UCSD-AML1 (cell line): ENCODE results near the gene LIMCH1.
"Not testable (repeated sequence)": the region's sequence is repeated elsewhere in the genome, so short reads cannot be mapped to it uniquely, and the experiment has no call there.

Source experiments
- DNase-seq: peaks from one replicate; lab custom pipeline; 2025; ENCODE audit not compliant: unreplicated experiment; lab: John Stamatoyannopoulos, UW

LIMCH1 gene, protein sequence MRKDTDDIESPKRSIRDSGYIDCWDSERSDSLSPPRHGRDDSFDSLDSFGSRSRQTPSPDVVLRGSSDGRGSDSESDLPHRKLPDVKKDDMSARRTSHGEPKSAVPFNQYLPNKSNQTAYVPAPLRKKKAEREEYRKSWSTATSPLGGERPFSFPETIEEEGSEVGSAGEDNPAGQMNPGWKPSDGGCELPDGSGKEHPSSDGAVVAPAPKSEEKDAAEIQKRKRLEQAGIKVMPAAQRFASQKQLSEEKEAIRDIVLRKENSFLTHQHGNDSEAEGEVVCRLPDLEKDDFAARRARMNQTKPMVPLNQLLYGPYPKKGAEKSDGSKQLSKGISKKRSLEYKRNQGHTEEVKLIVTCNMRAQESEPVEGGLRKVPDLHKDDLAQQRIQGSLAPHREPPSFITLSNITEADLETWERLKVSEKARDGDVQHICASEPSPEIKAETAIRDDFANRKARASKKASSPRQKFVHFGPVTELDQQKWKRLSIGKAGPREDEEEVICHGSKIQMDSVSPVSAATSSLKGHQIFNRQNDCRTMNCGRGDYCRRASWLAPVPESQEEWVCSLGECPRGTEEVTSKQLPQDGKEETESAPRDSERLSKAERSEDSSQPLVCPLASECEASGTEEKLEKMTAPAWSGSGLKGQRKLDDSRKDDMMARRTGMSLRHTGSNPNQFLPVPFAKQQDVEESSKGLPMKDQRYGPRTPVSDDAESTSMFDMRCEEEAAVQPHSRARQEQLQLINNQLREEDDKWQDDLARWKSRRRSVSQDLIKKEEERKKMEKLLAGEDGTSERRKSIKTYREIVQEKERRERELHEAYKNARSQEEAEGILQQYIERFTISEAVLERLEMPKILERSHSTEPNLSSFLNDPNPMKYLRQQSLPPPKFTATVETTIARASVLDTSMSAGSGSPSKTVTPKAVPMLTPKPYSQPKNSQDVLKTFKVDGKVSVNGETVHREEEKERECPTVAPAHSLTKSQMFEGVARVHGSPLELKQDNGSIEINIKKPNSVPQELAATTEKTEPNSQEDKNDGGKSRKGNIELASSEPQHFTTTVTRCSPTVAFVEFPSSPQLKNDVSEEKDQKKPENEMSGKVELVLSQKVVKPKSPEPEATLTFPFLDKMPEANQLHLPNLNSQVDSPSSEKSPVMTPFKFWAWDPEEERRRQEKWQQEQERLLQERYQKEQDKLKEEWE (N-terminal part only)

DNA sequence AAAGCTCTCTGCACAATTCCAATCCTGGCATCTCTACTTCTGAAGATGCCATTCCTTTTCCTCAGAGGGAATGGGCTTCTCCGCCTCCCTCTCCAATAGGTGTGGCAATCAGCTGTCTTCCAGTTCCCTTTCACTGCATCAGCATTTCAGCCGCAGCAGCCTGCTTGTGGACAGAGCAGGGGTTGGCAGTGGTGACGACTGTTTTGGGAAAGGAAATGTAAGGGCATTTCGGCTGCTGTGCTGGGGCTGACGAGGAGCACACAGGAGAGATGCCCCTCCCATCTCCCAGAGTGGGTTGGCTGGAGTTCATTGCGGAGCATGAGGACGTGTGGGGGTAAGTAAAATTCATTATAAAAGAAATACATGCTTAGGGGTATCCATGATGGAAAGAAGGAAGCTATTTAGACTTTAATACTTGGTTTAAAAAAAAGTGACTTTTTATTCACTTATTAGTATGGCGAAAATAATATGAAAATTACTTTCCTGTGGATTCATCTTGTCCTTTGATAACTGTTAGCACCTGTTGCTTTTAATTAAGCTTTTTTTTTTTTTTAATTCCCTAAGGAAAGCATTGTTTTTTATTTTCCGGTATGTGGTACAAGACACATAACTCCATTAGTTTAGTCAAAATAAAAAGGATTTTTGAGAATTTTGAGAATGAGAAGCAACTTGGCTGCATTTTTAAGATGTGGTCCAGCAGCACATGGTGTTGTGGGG is at the start of gene LIMCH1:
Gene LIMCH1, plus strand, starts transcription at position 141 of the 717 bp plus-strand sequence. CDS start 67,839 bp downstream, outside the sequence.
- no peak for DNase-seq

DNA sequence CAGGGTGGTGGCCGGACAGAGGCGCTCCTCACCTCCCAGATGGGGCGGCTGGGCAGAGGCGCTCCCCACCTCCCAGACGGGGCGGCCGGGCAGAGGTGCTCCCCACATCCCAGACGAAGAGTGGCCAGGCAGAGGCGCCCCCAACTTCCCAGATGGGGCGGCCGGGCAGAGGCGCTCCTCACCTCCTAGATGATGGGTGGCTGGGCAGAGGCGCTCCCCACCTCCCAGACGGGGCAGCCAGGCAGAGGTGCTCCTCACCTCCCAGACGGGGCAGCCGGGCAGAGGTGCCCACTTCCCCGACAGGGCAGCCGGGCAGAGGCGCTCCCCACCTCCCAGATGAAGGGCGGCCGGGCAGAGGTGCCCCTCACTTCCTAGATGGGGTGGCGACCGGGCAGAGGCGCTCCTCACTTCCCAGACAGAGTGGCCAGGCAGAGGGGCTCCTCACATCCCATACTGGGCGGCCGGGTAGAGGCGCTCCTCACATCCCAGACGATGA is 46.8 kb upstream of the LIMCH1 start:
- not testable (repeated sequence) for DNase-seq

DNA sequence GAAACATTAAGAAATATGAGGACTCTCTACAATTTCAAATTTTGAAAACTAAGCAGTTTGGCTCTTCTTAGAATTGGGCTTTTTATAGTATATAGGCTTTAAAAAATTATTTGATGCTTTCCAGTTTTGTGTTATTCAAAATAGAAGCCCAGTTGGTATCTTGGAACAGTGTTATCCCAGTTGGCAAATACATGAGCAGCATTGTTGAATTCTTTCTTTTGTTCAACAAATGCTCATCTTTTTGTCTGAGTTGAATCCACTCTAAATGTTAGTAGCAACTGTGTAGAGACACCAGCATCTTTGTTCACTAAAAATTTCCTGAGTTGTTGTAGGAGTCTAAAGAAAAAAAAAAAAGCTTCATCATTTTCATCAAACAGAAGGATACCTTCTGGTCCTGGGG is 41.0 kb upstream of the LIMCH1 start:
- no peak for DNase-seq

DNA sequence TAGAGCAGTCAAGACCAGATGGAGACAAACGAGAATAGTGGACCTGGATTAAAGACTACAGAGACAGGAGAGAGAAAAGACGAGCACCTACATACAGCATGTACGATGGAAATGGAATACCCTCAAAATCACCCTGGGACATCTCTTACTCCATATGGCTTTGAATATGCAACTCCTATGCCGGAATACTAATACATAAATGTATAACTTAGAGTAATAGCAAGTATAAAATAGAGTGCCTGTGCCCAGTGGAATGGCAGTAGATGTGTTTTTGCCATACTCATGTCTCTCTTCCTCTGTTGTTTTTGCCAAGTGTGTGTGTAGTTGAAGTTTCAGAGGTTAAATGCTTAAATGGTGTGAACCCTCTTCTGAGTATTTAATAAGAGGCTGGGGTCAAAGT is 39.8 kb upstream of the LIMCH1 start:
- no peak for DNase-seq

DNA sequence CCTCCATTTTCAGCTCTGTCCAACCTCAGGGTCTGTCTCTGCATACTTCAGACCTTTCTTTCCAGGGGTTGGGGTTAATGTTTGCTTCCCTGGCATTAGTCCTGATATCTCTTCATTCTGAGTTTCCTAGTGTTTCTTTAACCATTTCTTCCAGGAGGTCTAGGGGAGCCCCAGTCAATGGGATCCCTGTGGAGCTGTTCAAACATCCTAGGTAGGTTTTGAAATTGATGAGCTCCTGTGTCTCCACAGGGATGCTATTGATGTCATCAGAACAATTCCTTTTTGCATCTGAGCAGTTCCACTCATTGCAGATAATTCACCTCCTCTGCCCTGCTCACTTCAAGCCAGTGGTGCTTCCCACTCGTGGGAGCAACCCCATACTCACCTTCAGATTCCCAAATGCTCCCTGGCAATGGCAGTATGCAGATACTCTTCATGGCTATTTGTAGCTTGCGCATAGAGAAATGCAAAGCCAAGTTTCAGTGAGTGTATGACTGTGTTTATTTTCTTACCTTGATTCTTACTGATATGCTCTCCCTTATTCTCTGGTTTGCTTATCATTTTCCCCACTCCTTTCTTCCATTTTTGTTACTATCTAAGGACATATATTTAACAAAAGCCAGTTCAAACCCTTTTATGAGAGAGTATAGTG is 33.7 kb upstream of the LIMCH1 start:
- DNase-seq: no peak

DNA sequence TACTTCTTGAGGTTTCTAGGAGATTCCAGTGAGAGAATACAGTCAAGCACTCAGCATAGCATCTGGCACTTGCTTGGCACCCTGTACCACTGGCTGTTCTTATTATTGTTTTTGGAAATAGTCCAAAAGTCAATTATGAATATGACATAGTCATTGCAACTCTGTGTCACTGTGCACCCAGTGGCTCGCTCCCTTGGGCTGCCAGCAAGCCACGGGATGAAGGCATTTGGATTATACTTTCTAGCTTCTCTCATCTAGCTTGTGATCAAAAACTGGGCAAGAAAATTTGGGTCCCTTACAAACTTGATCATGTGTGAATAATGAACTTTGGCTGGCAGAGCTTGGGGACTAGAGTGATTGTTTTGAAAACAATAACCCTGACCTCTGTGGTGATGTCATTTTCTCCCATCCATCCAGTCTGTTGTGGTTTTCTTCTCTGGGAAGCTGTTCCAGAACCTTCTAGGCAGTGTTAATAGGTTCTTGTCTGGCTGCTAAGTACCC is 32.7 kb upstream of the LIMCH1 start:
- DNase-seq: no peak

DNA sequence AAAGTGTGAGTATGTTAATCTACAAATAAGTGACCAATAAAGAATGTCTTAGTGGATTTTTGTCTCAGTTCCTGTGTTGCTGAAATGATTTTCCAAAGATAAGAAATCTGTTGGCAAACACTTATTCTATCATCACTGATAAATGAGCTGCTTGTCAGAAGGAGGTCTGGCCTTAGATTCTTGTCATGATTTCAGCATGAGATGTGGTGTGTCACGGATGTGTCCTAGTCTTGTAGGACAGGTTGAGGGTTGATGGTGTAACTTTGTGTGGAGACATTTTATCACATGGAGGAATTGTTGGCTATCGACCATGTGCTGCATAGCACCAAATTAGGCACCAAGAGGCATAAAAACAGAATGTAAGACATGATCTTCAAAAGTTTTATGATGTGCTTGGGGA is 31.8 kb upstream of the LIMCH1 start:
- DNase-seq: no peak

DNA sequence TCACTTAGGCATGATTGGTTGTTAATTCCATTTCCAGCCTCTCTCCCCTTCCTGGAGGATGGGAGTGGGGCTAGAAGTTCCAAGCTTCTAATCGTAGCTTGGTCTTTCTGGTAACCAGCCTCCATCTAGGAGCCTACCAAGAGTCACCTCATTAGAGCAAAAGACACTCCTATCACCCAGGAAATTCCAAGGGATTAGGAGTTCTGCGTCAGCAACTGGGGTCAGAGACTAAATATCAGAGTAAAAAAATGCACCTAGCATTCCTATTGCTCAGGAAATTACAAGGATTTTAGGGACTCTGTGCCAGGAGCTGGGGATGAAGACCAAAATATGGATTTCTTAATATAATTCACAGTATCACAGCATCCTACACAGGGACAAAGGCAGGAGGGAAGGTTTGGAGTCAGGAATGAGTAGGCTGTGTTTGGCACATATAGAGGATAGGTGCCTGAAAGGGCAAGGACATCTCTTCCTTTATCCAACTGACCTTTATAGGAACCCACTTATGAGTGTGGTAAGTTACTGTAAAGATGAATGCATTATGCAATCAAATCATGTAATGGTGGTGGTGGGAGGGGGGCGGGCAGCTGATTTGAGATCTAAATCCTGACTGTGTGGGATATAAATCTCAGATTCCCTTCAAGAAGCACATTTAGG is 30.5 kb upstream of the LIMCH1 start:
- no peak for DNase-seq

DNA sequence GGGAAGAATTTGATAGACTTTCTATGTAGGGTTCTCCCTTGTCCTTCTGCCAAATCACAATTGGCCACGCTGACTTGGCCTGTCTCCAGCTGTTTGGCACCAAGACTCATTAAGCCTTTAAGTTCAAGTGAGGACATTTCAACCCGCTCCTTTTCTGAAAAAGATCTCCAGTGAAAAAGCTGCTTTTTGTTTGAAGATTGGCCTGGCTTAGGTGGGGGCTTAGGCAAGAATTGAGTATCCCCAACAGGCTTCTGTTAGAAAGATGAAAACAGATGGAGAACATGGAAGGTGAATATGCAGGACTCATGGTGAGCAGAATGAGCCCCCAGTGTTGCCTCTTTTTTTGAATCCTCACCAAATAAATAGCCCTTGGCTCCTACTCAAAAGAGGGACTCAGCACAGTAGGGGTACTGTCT is 28.5 kb upstream of the LIMCH1 start:
- DNase-seq: no peak

DNA sequence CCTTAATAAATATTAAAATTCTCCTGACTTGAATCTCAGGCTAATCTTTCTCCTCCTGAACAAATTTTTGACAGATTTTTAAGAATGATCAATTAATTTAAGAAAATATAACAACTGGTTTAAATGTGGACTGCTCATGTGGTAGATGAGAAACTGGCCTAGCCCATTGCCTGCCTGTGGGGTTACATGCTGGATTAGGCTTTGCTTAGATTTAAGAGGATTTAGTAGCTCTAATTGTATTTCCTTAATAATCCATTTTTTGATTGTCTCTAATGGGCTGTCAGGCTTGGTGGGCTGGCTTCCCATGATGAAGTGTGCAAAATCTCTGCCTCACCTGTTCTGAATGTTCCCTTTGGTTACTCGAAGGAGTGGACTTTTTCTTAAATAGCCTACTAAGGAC is 27.8 kb upstream of the LIMCH1 start:
- DNase-seq: no peak

DNA sequence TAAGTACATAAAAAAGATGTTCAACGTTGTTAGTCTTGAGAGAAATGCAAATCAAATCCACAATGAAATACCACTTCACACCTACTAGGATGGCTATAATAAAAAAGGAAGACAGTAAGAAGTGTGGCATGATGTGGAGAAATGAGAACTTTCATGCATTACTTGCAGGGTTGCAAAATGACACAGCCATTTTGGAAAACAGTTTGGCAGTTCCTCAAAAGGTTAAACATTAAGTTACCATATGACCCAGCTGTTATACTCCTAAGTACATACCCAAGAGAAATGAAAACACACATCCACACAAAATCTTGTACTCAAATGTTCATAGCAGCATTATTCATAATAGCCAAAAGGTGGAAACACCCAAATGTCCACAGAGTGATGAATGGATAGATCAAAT is 25.8 kb upstream of the LIMCH1 start:
- DNase-seq: no peak

DNA sequence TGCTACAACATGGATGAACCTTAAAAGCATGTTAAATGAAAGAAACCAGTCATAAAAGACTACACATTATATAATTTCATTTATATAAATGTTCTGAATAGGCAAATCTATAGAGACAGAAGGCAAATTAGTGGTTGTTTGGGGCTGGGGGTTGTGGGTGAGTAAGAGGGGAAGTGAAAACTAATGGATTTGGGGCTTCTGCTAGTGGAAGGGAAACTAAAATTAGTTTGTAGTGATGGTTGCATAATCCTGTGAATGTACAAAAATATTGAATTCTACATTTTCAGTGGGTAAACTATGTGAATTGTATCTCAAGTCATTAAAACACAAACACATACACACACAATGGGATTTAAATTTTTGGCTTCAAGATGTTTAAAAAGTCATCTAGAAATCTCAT is 25.4 kb upstream of the LIMCH1 start:
- no peak for DNase-seq

DNA sequence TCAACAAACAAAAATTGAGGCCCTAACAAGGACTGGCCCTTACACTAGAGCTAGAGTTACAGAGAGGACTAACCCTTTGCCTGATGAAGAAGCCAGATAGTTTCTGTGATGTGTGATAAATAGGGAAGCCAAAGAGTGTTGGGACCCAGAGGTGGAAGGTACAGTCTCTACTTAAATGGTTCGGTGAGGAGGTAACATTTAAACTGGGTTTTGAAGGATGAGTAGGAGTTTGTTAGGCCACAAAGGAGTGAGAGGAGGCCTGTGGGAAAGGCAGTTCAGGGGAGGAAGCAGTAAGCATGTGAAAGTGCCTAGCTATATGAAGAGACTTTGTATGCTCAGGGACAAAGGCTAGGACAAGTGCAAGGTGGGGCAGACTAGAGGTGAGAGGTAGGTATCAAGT is 23.8 kb upstream of the LIMCH1 start:
- DNase-seq: no peak

DNA sequence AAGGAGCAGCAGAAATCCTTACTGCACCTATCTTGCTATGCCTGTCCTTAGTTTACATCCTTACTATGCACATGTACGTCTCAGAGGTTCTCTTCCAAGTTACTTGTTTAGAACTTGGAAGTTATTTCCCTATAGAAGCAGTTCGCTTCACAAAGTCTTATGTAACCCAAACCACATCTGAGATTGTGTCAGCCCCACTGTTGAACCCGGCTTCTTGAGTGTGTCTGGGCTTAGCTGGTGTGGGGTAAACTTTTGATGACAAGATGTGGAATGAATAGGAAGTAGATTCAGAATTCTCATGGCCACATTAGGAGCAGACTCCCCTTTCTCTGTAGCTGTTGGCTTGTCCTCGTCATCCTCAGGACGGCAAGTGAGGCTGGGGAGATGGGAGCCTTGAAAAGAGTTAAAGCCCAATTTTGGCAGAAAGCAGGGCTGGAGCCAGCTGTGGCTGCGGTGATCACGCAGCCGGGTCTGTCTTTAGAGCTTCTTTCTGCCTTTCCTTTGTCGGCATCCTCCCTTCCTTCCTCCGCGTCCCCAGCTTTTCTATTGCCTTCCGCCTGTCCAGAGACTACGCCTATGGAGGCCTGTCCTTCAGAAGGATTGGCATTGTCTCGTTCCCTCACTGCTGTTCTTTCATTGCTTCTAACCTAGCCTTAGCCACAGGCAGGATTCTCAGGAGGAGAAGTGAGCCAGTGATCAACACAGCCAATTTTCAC is 23.0 kb upstream of the LIMCH1 start:
- no peak for DNase-seq

DNA sequence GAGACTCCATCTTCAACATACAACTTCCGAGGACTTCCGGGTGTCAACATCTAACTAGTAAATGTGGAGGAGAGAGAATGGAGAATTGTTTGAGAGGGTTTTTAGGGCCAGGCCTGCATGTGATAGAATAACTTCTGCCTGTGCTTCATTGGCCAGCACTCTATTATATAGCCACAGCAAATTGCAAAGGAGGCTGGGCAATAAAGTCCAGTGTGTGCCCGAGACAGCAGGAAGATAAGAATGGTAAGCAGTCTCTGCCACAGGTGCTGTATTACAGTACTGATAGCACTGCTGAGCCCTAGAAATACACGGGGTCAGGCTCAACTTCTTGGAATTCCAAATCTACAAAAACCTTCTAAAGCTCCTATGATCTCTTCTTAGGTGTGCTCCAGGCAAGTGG is 20.8 kb upstream of the LIMCH1 start:
- no peak for DNase-seq

DNA sequence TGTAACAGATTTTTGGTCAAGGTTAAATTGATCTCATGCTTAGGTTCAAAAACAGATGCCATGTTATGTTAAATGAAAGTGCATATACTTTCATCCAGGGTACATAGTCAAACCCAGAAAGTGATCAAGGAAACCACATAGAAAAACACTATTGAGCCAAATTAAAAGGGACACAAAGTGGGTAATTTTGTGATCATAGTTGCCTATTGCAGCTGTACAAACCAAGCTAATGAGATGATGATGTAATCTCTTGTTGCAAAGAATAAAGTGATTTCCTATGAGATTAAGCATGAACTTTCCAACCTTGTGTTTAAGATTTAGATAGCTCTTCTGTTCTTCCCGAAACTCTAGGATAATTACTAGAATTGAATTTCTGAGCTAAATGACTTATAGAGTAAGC is 20.2 kb upstream of the LIMCH1 start:
- no peak for DNase-seq

DNA sequence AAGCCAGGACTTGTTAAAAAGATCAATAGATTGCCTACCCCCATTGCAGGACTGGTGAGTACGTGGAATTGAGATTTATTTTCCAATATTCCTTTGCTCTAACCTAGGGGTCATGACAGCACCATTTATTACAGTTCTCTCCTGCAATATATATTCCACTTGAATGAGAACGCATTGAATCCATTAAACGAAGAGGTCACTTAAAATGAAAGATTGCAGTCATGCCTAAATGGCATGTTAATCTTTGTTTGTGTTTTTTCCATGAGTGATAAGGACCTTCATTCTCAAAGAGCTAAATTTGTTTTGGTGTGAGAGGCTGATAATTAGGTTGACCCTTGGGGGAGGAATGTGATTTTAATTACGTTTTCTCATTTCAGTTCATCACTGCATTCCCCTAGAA is 13.5 kb upstream of the LIMCH1 start:
- no peak for DNase-seq

DNA sequence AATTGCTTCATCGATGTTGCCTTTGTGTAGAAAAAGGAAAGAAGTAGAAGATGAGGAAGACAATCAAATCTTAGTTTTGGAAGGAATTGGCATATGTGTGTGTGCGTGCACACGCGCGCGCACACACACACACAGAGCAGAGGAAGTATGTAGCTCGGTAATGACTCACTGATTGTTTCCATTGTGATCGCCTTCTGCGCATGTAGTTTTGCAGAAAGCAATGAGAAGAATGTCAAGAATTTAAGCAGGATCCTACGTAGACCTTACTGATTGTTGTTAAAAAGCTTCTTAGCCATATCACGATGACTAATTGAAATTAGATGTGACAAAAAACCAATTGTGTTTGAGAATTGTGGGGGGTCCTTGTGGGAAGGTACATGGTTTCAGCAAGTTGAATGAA is 12.8 kb upstream of the LIMCH1 start:
- DNase-seq: no peak

DNA sequence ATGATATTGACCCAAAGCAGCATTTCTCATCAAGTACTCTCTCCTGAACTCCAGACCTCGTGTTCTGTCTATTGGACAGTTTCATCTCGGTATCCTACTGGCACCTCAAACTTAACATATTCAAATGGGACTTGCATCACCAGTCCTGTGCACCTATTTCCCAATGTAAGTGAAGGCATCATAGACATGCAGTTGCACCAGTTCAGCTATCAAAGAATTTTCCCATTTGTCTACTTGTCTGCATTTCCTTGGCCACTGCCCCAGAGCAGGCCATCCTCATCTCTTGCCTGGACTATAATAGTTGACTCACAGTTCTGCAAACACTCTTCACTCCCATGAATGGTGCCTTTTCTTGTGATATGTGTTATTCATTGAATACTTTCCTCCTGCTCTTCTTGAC is 11.3 kb upstream of the LIMCH1 start:
- no peak for DNase-seq
